Keratinocyte (primary cell): ENCODE measurements around the gene FBXO44. TPM values are rescaled to one million over a fixed set of nuclear protein-coding genes. Genes with fewer than 3 reads are reported as not detected.

Experiments
- DNase-seq: peaks from one replicate; pipeline ENCODE4 v3.0.0-alpha.2; 2011; ENCODE audit warnings: low read depth, missing footprints, low spot score
- FAIRE-seq: peaks from 2 replicates; lab custom pipeline; 2011; peaks lifted over from hg19 to GRCh38; lab: Jason Lieb, UNC
- H2AFZ ChIP-seq: 2 replicates; pipeline ENCODE4 v1.6.0; 2012; ENCODE audit warnings: low read length, control low read depth, inconsistent platforms; ENCODE audit not compliant: control insufficient read depth
- H3K27ac ChIP-seq: 2 replicates; pipeline ENCODE4 v1.5.1; 2011; ENCODE audit warnings: low read length; ENCODE audit not compliant: control insufficient read depth, insufficient read depth
- H3K27me3 ChIP-seq: 3 replicates; pipeline ENCODE4 v1.6.0; 2011; ENCODE audit warnings: low read length; ENCODE audit not compliant: control insufficient read depth, insufficient read depth; ENCODE audit errors: extremely low read depth
- H3K36me3 ChIP-seq, 2 experiments: 2 replicates in 1 of 2; 3 replicates in 1 of 2; pipeline ENCODE4 v1.5.1; 2011; ENCODE audit warnings: low read length in 2 of 2, mild to moderate bottlenecking in 1 of 2; ENCODE audit not compliant: control insufficient read depth in 2 of 2, insufficient read depth in 2 of 2; ENCODE audit errors: extremely low read depth in 1 of 2
- H3K4me1 ChIP-seq: 3 replicates; pipeline ENCODE4 v1.5.1; 2011; ENCODE audit warnings: low read length; ENCODE audit not compliant: control insufficient read depth, insufficient read depth; ENCODE audit errors: extremely low read depth
- H3K4me2 ChIP-seq: 3 replicates; pipeline ENCODE4 v1.6.0; 2011; ENCODE audit warnings: low read depth, low read length; ENCODE audit not compliant: control insufficient read depth, insufficient read depth; ENCODE audit errors: extremely low read depth
- H3K4me3 ChIP-seq, 3 experiments: fragments of 200-600 bp in 1 of 3; sonication (generic) in 1 of 3; 2 replicates in 2 of 3; 3 replicates in 1 of 3; pipeline ENCODE4 v1.5.1; 2011 to 2016; ENCODE audit warnings: low read length in 3 of 3, mild to moderate bottlenecking in 3 of 3, control low read depth in 2 of 3, inconsistent platforms in 1 of 3, low read depth in 1 of 3, mixed read lengths in 1 of 3, mixed run types in 1 of 3, moderate library complexity in 1 of 3; ENCODE audit not compliant: control insufficient read depth in 2 of 3, insufficient read depth in 2 of 3; ENCODE audit errors: extremely low read depth in 1 of 3
- H3K79me2 ChIP-seq: 2 replicates; pipeline ENCODE4 v1.6.0; 2012; ENCODE audit warnings: low read length; ENCODE audit not compliant: control insufficient read depth, insufficient read depth
- H3K9ac ChIP-seq: 3 replicates; pipeline ENCODE4 v1.6.0; 2011; ENCODE audit warnings: low read length; ENCODE audit not compliant: control insufficient read depth, insufficient read depth; ENCODE audit errors: extremely low read depth
- H3K9me1 ChIP-seq: 3 replicates; pipeline ENCODE4 v1.6.0; 2011; ENCODE audit warnings: low read length; ENCODE audit not compliant: control insufficient read depth, insufficient read depth; ENCODE audit errors: extremely low read depth
- H3K9me3 ChIP-seq: 2 replicates; pipeline ENCODE4 v1.5.1; 2012; ENCODE audit warnings: low read depth, low read length; ENCODE audit not compliant: control insufficient read depth
- H4K20me1 ChIP-seq: 3 replicates; pipeline ENCODE4 v1.6.0; 2011; ENCODE audit warnings: low read length; ENCODE audit not compliant: control insufficient read depth, insufficient read depth; ENCODE audit errors: extremely low read depth
- EZH2 ChIP-seq: IDR thresholded peaks from one replicate; pipeline ENCODE4 v1.6.1; 2012; ENCODE audit warnings: inconsistent platforms, mild to moderate bottlenecking, low read length, moderate library complexity
- dilution Hi-C: fragments of 300-500 bp; cut with MboI; formaldehyde crosslinking; loops from one replicate; pipeline ENCODE4 v1.7.0; 2020; ENCODE audit warnings: low sequenced_read_pairs; ENCODE audit not compliant: extremely low pct_ligation_motif_present
- polyA plus RNA-seq, 5 experiments: library from polyadenylated mRNA; depleted of rRNA in 3 of 5; stranded (reverse) in 3 of 5; stranded (forward) in 1 of 5; unstranded in 1 of 5; fragments of >200 nt; gene quantifications; 1 replicate in 1 of 5; 2 replicates in 3 of 5; 3 replicates in 1 of 5; pipeline versions ENCODE4 v1.2.1 to v1.2.3, GENCODE V29; 2011 to 2012; ENCODE audit warnings: missing spikeins in 2 of 5, low read depth in 1 of 5, low replicate concordance in 1 of 5
- TF ChIP-seq, protein P1 (sequence below), 3 experiments: IDR thresholded peaks in 1 of 3; conservative IDR thresholded peaks in 1 of 3; optimal IDR thresholded peaks in 1 of 3; 2 replicates in 2 of 3; 3 replicates in 1 of 3; pipeline versions ENCODE3 to v1.5.1; 2011; ENCODE audit warnings: low read length in 3 of 3, mild to moderate bottlenecking in 3 of 3, moderate library complexity in 2 of 3, control low read depth in 1 of 3, inconsistent platforms in 1 of 3; ENCODE audit not compliant: insufficient read depth in 2 of 3; ENCODE audit errors: extremely low read depth in 1 of 3

The FBXO44 gene
- polyA plus RNA-seq, 1 donor (not counting 4 experiments of a cell fraction or from before 2014, with no cell fraction given), result 23.1 TPM

DNA sequence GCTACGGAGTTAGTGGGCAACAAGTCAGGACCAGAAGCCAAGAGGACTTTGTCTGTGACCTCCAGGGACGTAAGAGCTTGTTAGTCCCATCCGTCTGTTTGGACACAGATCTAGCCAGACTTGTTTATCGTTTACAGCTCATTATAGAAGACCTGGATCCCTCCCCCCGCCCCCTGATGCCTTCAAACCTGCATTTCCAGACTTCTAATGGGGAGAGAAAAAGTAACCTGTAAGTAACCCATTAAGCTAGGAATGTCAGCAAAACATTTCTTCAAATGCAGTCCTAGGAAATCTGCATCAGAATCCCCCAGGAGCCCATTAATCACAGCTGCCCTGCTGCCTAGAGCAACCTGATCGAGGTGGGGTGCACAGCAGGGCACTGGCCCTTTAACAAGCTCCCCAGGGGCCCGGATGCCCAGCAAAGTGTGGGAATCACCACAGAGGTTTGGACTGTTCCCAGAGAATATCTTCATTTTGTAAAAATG lies 27.7 kb downstream of the FBXO44 start:
- H3K27me3 ChIP-seq, result peaks cover 25% of the 10 kb centered on the region
- H3K9ac ChIP-seq, result no peak overlapping the region
- H3K79me2 ChIP-seq, result no peaks in the 10 kb centered on the region
- H3K36me3 ChIP-seq, result no peaks in the 10 kb centered on the region
- FAIRE-seq (no peak), DNase-seq (no peak)
- no peaks in the 10 kb centered on the region for H3K9me3 ChIP-seq
- no peak overlapping the region for H2AFZ ChIP-seq
- H4K20me1 ChIP-seq, result no peaks in the 10 kb centered on the region
- H3K4me1 ChIP-seq, result no peaks in the 10 kb centered on the region
- no peaks in the 10 kb centered on the region for H3K9me1 ChIP-seq
- no peak overlapping the region for H3K4me2 ChIP-seq
- H3K4me3 ChIP-seq, result no peak overlapping the region
- dilution Hi-C loops, result no loop called here
- no peak overlapping the region for H3K27ac ChIP-seq
- TF ChIP-seq, protein P1, sequence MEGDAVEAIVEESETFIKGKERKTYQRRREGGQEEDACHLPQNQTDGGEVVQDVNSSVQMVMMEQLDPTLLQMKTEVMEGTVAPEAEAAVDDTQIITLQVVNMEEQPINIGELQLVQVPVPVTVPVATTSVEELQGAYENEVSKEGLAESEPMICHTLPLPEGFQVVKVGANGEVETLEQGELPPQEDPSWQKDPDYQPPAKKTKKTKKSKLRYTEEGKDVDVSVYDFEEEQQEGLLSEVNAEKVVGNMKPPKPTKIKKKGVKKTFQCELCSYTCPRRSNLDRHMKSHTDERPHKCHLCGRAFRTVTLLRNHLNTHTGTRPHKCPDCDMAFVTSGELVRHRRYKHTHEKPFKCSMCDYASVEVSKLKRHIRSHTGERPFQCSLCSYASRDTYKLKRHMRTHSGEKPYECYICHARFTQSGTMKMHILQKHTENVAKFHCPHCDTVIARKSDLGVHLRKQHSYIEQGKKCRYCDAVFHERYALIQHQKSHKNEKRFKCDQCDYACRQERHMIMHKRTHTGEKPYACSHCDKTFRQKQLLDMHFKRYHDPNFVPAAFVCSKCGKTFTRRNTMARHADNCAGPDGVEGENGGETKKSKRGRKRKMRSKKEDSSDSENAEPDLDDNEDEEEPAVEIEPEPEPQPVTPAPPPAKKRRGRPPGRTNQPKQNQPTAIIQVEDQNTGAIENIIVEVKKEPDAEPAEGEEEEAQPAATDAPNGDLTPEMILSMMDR (optimal IDR thresholded peaks at IDR 0.05 in 1 of 3, IDR thresholded peaks at IDR 0.05 in 1 of 3, conservative IDR thresholded peaks at IDR 0.05 in 1 of 3; ENCODE audit: extremely low read depth in 1 of 3, insufficient read depth in 2 of 3, low read length in 3 of 3), result no peak
- no peak for TF ChIP-seq EZH2

DNA sequence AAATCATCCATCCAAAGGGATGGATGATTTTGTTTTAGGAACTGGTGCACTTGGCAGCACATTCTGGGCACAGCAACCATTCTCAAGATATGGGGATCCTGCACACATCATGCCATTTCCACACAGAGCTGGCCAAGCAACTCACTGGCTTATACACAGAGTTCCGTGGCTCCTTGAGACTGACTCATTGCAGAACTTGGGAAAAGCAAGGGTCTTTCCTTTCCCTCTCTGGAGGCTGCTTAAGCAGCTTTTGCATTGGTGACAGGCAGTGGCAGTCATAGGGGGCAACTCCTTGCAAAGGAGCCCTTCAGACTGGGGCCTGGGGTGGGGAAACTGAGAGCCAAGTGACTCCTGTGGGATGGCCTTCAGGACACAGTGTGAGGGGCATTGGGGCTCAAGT lies 28.1 kb downstream of the FBXO44 start:
- TF ChIP-seq, protein P1 (optimal IDR thresholded peaks at IDR 0.05 in 1 of 3, IDR thresholded peaks at IDR 0.05 in 1 of 3, conservative IDR thresholded peaks at IDR 0.05 in 1 of 3; ENCODE audit: extremely low read depth in 1 of 3, insufficient read depth in 2 of 3, low read length in 3 of 3), result no peak
- TF ChIP-seq EZH2, result peak; percentile 41
- H3K4me3 ChIP-seq, result no peak overlapping the region
- no peak for FAIRE-seq
- H3K79me2 ChIP-seq, result no peaks in the 10 kb centered on the region
- H3K27me3 ChIP-seq, result peaks cover 25% of the 10 kb centered on the region
- DNase-seq, result no peak
- H3K36me3 ChIP-seq, result no peaks in the 10 kb centered on the region
- H3K4me2 ChIP-seq, result no peak overlapping the region
- no peak overlapping the region for H3K27ac ChIP-seq
- no peaks in the 10 kb centered on the region for H4K20me1 ChIP-seq
- no peaks in the 10 kb centered on the region for H3K9me1 ChIP-seq
- H3K4me1 ChIP-seq, result no peaks in the 10 kb centered on the region
- H3K9ac ChIP-seq, result no peak overlapping the region
- H2AFZ ChIP-seq, result no peak overlapping the region
- dilution Hi-C loops, result no loop called here
- H3K9me3 ChIP-seq, result no peaks in the 10 kb centered on the region
